Measurements from ENCODE around the gene SUMO3.

DNA sequence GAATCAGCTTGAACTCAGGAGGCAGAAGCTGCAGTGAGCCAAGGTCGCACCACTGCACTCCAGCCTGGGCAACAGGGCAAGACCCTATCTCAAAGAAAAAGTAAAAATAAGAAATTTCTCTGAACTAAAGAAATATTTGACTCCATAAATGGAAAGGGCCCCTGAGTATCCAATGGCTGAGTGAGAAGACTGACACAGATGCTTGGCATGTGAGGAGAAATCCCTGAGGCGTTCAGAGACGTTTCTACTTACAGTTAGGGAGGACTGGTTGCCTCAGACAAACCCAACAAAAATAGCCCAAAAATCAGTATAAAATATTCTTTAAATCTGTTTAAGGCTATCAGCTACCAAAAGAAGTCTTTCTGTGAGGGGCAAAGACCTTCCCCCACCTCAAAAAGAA lies 3.0 kb upstream of the SUMO3 start:
- TF ChIP-seq, protein P1, sequence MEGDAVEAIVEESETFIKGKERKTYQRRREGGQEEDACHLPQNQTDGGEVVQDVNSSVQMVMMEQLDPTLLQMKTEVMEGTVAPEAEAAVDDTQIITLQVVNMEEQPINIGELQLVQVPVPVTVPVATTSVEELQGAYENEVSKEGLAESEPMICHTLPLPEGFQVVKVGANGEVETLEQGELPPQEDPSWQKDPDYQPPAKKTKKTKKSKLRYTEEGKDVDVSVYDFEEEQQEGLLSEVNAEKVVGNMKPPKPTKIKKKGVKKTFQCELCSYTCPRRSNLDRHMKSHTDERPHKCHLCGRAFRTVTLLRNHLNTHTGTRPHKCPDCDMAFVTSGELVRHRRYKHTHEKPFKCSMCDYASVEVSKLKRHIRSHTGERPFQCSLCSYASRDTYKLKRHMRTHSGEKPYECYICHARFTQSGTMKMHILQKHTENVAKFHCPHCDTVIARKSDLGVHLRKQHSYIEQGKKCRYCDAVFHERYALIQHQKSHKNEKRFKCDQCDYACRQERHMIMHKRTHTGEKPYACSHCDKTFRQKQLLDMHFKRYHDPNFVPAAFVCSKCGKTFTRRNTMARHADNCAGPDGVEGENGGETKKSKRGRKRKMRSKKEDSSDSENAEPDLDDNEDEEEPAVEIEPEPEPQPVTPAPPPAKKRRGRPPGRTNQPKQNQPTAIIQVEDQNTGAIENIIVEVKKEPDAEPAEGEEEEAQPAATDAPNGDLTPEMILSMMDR (IDR thresholded peaks at IDR 0.05), result no peak
- TF ChIP-seq POLR2AphosphoS5 (IDR thresholded peaks at IDR 0.05; ENCODE audit: low read depth, low read length), result no peak
- TF ChIP-seq SIN3A (IDR thresholded peaks at IDR 0.05; ENCODE audit: borderline replicate concordance, insufficient read depth, low read depth, low read length), result no peak
- TF ChIP-seq, protein P2, sequence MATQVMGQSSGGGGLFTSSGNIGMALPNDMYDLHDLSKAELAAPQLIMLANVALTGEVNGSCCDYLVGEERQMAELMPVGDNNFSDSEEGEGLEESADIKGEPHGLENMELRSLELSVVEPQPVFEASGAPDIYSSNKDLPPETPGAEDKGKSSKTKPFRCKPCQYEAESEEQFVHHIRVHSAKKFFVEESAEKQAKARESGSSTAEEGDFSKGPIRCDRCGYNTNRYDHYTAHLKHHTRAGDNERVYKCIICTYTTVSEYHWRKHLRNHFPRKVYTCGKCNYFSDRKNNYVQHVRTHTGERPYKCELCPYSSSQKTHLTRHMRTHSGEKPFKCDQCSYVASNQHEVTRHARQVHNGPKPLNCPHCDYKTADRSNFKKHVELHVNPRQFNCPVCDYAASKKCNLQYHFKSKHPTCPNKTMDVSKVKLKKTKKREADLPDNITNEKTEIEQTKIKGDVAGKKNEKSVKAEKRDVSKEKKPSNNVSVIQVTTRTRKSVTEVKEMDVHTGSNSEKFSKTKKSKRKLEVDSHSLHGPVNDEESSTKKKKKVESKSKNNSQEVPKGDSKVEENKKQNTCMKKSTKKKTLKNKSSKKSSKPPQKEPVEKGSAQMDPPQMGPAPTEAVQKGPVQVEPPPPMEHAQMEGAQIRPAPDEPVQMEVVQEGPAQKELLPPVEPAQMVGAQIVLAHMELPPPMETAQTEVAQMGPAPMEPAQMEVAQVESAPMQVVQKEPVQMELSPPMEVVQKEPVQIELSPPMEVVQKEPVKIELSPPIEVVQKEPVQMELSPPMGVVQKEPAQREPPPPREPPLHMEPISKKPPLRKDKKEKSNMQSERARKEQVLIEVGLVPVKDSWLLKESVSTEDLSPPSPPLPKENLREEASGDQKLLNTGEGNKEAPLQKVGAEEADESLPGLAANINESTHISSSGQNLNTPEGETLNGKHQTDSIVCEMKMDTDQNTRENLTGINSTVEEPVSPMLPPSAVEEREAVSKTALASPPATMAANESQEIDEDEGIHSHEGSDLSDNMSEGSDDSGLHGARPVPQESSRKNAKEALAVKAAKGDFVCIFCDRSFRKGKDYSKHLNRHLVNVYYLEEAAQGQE (IDR thresholded peaks at IDR 0.05; ENCODE audit: insufficient read depth in 1 of 2, low read depth in 2 of 2, low read length in 1 of 2), result no peak
- no peak for TF ChIP-seq TCF7L2 (IDR thresholded peaks at IDR 0.05; ENCODE audit: low read depth, low read length)

Data from Panc1 (cell line).